Measurements from ENCODE around the gene ZBP1.

ZBP1 gene

DNA sequence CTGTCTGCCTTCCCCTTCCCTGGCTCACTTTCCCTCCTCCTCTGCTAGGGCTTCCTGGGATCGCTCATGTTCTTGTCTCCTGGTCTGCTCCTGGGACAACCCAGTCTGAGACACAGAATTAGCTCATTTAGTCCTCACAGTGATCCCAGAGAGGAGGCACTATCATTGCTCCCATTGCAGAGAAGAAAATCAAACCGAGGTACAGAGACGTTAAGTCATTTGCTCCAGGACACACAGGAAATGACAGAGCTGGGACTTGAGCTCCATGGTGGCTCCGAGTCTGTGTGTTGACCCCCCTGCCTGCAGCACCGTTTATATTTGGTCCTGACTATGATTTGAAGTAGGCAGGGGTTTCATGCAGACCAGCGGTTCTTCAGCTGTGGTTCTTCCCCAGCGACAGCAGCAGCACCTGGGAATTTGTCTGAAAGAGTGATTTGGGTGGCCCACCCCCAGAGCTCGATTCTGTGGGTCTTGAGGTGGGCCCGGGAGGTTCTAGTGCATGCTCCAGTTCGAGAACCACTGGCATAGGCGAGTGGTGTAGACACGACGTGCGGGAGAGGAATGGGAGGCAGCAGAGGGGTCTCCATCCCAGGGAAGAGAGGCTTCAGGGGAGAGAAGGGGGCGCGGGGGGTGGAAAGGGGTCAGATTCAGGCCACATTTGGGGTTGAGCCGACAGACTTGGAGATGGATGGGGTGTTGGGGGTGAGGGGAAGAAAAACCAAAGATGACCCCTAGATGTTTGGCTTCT lies 34.6 kb downstream of the ZBP1 start:
- no peak for DNase-seq (ENCODE audit: low spot score)

DNA sequence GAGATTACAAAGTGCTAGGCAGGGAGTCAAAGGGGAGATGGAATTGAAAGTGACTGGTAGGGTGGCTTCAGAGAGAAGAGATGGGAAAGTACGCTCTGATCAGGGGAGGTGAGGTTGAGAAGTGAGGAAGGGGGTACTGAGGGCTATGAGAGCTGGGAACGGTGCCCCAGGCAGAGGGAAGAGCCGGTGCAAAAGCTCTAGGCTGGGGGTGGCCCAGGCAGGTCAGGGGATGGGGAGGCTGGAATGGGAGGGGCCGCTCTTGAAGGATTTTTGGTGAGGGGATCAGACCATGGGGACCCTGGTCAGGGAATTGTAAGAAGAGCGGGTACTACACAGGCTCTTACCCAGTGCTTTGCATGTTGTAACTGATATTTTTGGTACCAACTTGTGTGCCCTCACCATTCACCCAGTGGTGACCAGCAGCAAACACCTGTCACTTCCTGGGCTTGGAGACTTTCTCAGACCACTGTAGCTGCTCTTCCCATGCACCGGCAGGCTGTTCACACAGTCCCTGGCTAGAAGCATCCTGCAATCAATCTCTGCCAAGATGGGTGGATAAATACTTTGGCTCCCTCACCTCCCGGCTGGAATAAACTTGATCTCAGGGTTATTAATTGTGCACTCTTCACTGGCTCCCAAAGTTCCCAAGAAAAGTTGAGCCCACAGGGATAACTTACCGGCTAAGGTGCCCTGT lies 35.3 kb downstream of the ZBP1 start:
- DNase-seq (ENCODE audit: low spot score): no peak

GRCh38 chr20:57583289-57584257 lies 36.7 kb downstream of the ZBP1 start:
- DNase-seq (ENCODE audit: low spot score): no peak

GRCh38 chr20:57582432-57583288 lies 37.6 kb downstream of the ZBP1 start:
- no peak for DNase-seq (ENCODE audit: low spot score)

GRCh38 chr20:57582029-57582378 lies 38.2 kb downstream of the ZBP1 start:
- no peak for DNase-seq (ENCODE audit: low spot score)

DNA sequence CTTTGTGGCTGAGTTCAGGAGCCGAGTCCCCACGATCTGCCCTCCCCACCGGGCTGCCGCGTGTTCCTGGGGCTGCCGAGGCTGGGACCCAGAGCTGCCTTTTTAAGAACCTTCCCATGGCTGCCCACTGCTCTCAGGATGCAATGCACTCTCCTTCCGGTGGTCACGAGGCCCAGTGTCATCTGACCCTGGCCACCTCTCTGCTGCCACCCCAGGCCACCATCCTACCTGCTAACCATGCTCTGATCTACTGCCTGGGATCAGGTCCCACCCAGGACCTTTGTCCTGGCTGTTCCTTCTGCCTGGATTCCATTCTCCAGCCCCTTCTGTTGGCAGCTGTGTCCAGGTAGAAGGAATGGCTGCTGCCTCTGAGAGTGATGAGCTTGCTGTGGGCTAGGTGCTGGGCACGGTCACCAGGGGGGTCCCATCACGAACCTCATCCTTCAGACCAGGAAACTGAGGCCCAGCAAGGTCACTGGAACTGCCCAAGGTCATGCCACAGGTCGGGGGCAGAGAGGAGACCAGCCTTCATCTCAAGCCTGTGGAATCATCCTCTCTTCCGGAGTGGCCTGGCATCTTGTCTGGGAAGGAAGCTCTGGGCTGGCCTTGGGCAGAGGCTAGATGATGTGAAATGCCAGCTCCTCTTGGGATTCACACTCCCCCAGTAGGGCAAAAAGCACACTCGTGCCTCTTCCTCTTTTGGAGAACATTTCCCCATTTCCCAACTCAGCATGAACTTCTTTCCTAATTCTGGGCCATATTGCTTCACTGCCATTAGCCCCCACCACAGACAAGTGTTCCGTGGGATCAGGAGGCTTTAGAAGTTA lies 38.8 kb downstream of the ZBP1 start:
- no peak for DNase-seq (ENCODE audit: low spot score)

GRCh38 chr20:57580478-57581201 lies 39.6 kb downstream of the ZBP1 start:
- DNase-seq (ENCODE audit: low spot score): no peak

- no peak for DNase-seq (ENCODE audit: low spot score)
These were observed 40.3 kb downstream of the ZBP1 start for GRCh38 chr20:57579898-57580447.

DNA sequence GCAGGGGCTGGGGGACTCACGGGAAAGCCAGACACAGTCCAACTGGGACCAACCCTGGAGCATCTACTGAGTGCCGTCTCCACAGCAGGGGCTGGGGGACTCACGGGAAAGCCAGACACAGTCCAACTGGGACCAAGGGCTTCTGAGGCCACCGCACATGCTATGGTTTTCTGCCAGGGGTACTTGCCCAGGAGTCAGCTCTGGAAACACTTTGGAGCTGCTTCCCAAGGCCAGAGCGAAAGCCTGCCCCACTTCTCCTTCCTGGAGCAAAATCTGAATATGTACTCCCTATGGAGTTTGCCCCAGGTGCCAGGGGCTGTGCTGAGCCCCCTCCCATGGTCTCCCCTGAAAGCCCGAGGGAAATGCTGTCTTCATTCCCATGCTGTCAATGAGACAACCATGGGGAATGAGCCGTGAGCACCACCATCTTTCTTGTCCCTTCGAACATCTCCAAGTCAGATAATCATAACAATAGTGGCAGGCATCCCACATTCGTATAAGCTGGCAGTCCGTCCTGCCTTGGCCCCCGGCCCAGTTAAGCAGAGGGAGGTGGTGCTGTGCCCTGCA lies 40.8 kb downstream of the ZBP1 start:
- DNase-seq (ENCODE audit: low spot score): no peak

DNA sequence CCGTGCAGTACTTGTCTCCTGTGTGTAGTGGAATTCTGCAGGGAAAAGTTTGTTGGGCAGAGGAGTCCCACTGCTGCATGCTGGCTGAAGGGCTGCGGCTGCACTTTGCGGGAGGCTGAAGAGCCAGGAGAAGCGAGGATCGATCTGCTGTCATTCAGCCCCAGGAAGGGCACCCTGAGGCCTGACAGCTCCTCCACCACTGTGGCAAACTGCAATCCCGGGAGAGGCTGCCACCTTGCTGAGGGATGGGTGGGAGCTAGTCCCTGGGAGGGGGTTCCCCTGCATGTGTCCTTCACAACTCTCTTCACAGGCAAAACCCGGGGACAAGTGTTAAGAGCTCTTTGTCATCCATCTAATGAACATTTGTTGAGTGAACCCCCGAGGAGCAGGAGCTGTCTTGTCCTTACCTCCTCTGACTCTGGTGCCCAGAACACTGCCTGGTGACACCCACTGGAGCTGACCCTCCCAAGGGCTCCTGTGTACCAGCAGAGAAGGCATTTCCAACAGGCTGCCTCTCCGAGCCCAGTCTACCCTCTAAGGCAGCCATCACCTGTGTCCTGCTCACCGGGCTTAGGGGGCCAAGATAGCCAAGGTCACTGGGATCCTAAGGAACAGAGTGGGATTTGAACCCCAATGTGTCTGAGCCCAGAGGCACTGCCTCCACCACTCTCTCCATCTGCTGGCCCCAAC lies 41.6 kb downstream of the ZBP1 start:
- no peak for DNase-seq (ENCODE audit: low spot score)

DNA sequence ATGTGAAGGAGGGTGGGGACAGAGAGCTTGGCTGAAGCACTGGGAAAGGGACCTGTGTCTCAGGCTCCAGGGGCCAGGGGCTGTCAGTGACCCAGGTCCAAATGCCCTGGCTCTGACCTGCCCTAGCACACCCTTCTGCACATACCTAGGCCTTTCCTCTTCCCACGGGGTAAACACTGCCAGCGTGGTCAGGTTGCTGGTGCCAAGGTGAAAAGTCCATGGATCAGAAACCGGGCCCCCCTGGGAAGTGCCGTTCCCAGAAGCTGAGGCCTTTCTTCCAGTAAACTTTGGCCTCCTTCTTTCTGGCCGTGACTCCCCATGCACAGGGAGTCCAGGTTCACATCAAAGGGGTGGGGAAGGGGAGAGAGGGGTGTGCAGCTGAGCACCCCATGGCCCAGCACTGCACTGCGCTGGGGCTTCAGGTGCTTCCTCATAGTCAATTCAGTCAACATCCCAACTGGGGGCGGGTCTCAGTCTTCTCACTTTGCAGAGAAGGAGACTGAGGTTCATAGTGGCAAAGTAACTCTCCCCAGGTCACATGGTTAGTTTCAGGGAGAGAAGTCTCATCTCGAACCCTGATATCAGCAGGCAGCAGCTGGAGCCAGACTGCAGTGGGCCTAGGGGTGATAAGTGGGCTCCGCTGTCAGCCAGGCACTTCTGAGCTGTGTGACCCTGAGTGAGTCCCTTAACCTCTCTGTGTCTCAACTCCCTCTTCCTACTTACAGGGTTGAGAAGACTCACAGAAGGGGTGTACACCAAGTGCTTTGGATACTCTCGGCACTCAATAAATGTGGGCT lies 42.3 kb downstream of the ZBP1 start:
- no peak for DNase-seq (ENCODE audit: low spot score)

DNA sequence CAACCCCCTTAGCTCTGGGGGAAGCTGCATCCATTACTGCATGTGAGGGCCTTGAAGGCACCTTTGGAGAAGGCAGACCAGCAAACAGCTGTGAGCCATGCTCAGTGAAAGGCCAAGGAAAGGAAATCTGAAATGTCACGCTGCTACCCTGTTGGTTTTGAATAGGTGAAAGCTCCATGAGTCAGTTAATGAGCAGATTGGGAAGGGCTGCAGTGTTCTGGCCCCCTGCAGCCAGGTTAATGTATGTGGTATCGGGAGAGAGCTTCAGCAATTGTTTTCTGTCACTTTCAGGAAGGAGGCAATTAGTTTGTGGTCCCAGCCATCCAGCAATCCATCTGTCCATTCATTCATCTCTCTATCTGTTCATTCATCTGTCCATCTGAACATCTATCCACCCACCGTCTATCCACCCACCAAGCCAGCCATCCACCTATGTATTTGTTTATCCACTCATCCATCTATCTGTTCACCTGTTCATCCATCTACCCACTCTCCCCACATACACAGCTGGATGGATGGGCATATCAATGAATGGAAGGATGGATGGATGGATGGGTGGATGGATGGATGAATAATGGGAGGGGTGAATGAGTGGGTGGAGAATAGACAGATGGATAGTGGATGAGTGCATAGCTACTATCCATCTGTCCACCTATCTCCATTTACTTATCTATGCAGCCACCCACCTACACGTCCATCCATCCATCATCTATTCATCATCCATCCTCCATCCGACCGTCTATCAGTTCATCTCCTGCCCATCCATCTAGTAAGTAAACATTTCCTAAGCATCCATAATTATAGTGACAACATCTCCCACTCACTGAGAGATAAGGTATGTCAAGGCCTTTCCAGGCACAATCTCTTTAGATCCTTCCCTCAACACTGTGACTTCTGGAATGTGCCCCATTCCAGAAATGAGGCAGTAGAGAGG lies 43.3 kb downstream of the ZBP1 start:
- DNase-seq (ENCODE audit: low spot score): no peak

GRCh38 chr20:57576002-57576401 lies 44.2 kb downstream of the ZBP1 start:
- DNase-seq (ENCODE audit: low spot score): no peak

DNA sequence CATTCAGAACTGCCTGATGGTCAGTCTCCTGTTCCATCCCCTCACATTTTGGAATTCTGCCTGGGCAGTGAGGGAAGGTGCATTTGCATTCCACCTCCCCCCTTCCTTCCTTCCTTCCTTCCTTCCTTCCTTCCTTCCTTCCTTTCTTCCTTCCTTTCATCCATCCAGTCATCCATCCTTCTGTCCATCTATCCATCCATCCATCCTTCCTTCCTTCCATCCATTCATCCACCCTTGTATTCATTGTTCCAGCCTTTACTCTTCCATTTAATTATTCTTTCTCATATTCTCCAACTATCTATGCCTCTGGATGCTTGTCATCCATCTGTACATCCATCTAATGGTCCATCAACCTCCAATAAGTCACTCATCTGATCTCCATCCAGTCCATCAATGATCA lies 45.3 kb downstream of the ZBP1 start:
- no peak for DNase-seq (ENCODE audit: low spot score)

DNA sequence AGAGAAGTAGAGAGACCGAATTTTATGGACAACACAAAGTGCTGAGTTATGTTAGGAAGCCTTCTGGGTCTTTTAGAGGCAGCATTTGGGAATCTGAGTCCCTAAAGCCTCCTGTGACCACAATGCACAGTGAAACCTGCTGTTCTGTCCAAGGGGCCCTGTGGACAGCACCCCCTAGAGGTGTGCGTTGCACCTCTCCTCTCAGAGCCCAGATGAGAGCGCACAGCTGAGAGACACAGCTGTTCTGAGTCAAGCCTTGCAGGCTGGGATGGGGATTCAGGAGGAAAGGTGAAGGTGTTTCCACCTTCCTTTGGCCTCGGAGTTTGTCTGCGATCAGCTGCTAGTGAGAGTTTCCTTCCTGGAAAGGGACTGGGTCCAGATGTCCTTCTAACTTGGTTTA lies 46.3 kb downstream of the ZBP1 start:
- no peak for DNase-seq (ENCODE audit: low spot score)

GRCh38 chr20:57573242-57573641 lies 47.0 kb downstream of the ZBP1 start:
- no peak for DNase-seq (ENCODE audit: low spot score)

Measured in left forelimb (tissue), 1 donor.